OCI-LY7 (cell line): ENCODE data around the gene PRR16.

Experiments used
- EZH2phosphoT487 ChIP-seq: fragments of 200-600 bp; sonication (generic); IDR thresholded peaks from 2 replicates; pipeline ENCODE4 v1.6.1; 2018; ENCODE audit warnings: low read depth, borderline replicate concordance, mild to moderate bottlenecking, mixed run types, antibody characterized with exemption, low read length, moderate library complexity, mixed read lengths
- TF ChIP-seq, protein P1 (sequence below): fragments of 200-600 bp; sonication (generic); conservative IDR thresholded peaks from 2 replicates; pipeline ENCODE4 v1.5.1; 2014; ENCODE audit warnings: mild to moderate bottlenecking, antibody characterized with exemption, low read length, moderate library complexity, mixed read lengths

DNA sequence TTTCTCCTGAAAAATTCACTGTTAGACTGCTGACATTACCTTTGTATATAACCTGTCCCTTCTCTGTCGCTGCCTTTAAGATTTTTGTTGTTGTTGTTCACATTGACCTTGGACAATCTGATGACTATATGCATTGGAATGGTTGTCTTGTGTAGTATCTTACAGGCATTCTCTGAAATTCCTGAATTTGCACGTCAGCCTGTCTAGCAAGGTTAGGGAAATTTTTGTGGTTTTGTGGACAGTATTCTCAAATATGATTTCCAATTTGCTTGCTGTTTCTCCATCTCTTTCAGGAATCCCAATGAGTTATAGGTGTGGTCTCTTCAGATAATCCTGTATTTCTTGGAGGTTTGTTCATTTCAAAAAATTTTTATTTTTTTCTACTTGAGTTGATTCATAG is 140.8 kb downstream of the PRR16 start:
- TF ChIP-seq, protein P1, sequence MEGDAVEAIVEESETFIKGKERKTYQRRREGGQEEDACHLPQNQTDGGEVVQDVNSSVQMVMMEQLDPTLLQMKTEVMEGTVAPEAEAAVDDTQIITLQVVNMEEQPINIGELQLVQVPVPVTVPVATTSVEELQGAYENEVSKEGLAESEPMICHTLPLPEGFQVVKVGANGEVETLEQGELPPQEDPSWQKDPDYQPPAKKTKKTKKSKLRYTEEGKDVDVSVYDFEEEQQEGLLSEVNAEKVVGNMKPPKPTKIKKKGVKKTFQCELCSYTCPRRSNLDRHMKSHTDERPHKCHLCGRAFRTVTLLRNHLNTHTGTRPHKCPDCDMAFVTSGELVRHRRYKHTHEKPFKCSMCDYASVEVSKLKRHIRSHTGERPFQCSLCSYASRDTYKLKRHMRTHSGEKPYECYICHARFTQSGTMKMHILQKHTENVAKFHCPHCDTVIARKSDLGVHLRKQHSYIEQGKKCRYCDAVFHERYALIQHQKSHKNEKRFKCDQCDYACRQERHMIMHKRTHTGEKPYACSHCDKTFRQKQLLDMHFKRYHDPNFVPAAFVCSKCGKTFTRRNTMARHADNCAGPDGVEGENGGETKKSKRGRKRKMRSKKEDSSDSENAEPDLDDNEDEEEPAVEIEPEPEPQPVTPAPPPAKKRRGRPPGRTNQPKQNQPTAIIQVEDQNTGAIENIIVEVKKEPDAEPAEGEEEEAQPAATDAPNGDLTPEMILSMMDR, result no peak
- TF ChIP-seq EZH2phosphoT487, result no peak
